ENCODE data around the gene B3GLCT.
A peak's percentile ranks its signal among the peaks of the same experiment; 100 is the strongest.
"Not testable (repeated sequence)": the region's sequence is repeated elsewhere in the genome, so short reads cannot be mapped to it uniquely, and the experiment has no call there.

B3GLCT gene

GRCh38 chr13:31167490-31167889, 32.3 kb upstream of the B3GLCT start:
- Histone ChIP-seq H3K27me3 (ENCODE audit: control insufficient read depth in 5 of 5, insufficient read depth in 4 of 5, low read length in 5 of 5) (no peaks in the 10 kb centered on the region), H3K9ac (ENCODE audit: low read length in 5 of 5) (no peak overlapping the region), H3K4me3 (ENCODE audit: low read depth in 1 of 5, low read length in 5 of 5) (no peak overlapping the region), H3K9me3 (ENCODE audit: control insufficient read depth in 5 of 5, low read length in 5 of 5) (no peaks in the 10 kb centered on the region), H3K36me3 (ENCODE audit: control insufficient read depth in 5 of 5, insufficient read depth in 5 of 5, low read length in 5 of 5) (no peaks in the 10 kb centered on the region), H3K27ac (ENCODE audit: low read depth, low read length) (no peak overlapping the region), H3K4me1 (ENCODE audit: control insufficient read depth in 5 of 5, insufficient read depth in 5 of 5, low read length in 5 of 5) (peaks cover 4 to 11% (median 7%) of the 10 kb centered on the region in 5 donors)

- Histone ChIP-seq H3K27ac (ENCODE audit: low read depth, low read length) (no peak overlapping the region), H3K9ac (ENCODE audit: low read length in 5 of 5) (no peak overlapping the region), H3K4me3 (ENCODE audit: low read depth in 1 of 5, low read length in 5 of 5) (no peak overlapping the region), H3K9me3 (ENCODE audit: control insufficient read depth in 5 of 5, low read length in 5 of 5) (no peaks in the 10 kb centered on the region), H3K27me3 (ENCODE audit: control insufficient read depth in 5 of 5, insufficient read depth in 4 of 5, low read length in 5 of 5) (no peaks in the 10 kb centered on the region), H3K4me1 (ENCODE audit: control insufficient read depth in 5 of 5, insufficient read depth in 5 of 5, low read length in 5 of 5) (peaks cover 0 to 10% (median 4%) of the 10 kb centered on the region in 5 donors), H3K36me3 (ENCODE audit: control insufficient read depth in 5 of 5, insufficient read depth in 5 of 5, low read length in 5 of 5) (no peaks in the 10 kb centered on the region)
Measured at GRCh38 chr13:31168166-31168565, 31.6 kb upstream of the B3GLCT start.

GRCh38 chr13:31168736-31169135, 31.0 kb upstream of the B3GLCT start:
- Histone ChIP-seq H3K9ac (ENCODE audit: low read length in 5 of 5) (no peak overlapping the region), H3K27me3 (ENCODE audit: control insufficient read depth in 5 of 5, insufficient read depth in 4 of 5, low read length in 5 of 5) (no peaks in the 10 kb centered on the region), H3K9me3 (ENCODE audit: control insufficient read depth in 5 of 5, low read length in 5 of 5) (no peaks in the 10 kb centered on the region), H3K36me3 (ENCODE audit: control insufficient read depth in 5 of 5, insufficient read depth in 5 of 5, low read length in 5 of 5) (no peaks in the 10 kb centered on the region), H3K4me1 (ENCODE audit: control insufficient read depth in 5 of 5, insufficient read depth in 5 of 5, low read length in 5 of 5) (peaks cover 0 to 9% (median 4%) of the 10 kb centered on the region in 5 donors), H3K27ac (ENCODE audit: low read depth, low read length) (no peak overlapping the region), H3K4me3 (ENCODE audit: low read depth in 1 of 5, low read length in 5 of 5) (no peak overlapping the region)

GRCh38 chr13:31172001-31172400, 27.8 kb upstream of the B3GLCT start:
- H3K27me3 ChIP-seq (ENCODE audit: control insufficient read depth in 5 of 5, insufficient read depth in 4 of 5, low read length in 5 of 5): no peaks in the 10 kb centered on the region

GRCh38 chr13:31172535-31172934, 27.2 kb upstream of the B3GLCT start:
- Histone ChIP-seq H3K9me3 (ENCODE audit: control insufficient read depth in 5 of 5, low read length in 5 of 5) (no peaks in the 10 kb centered on the region), H3K36me3 (ENCODE audit: control insufficient read depth in 5 of 5, insufficient read depth in 5 of 5, low read length in 5 of 5) (no peaks in the 10 kb centered on the region), H3K4me1 (ENCODE audit: control insufficient read depth in 5 of 5, insufficient read depth in 5 of 5, low read length in 5 of 5) (peaks cover 0 to 9% (median 4%) of the 10 kb centered on the region in 5 donors), H3K27ac (ENCODE audit: low read depth, low read length) (no peak overlapping the region), H3K9ac (ENCODE audit: low read length in 5 of 5) (no peak overlapping the region), H3K4me3 (ENCODE audit: low read depth in 1 of 5, low read length in 5 of 5) (no peak overlapping the region), H3K27me3 (ENCODE audit: control insufficient read depth in 5 of 5, insufficient read depth in 4 of 5, low read length in 5 of 5) (no peaks in the 10 kb centered on the region)

More at GRCh38 chr13:31172001-31172400, 27.8 kb upstream of the B3GLCT start:
- no peaks in the 10 kb centered on the region for H3K36me3 ChIP-seq (ENCODE audit: control insufficient read depth in 5 of 5, insufficient read depth in 5 of 5, low read length in 5 of 5)
- no peak overlapping the region for H3K4me3 ChIP-seq (ENCODE audit: low read depth in 1 of 5, low read length in 5 of 5)
- no peak overlapping the region for H3K27ac ChIP-seq (ENCODE audit: low read depth, low read length)
- H3K9ac ChIP-seq (ENCODE audit: low read length in 5 of 5): no peak overlapping the region
- no peaks in the 10 kb centered on the region for H3K9me3 ChIP-seq (ENCODE audit: control insufficient read depth in 5 of 5, low read length in 5 of 5)
- H3K4me1 ChIP-seq (ENCODE audit: control insufficient read depth in 5 of 5, insufficient read depth in 5 of 5, low read length in 5 of 5): peaks cover 0 to 9% (median 4%) of the 10 kb centered on the region in 5 donors

- H3K9ac ChIP-seq (ENCODE audit: low read length in 5 of 5): no peak overlapping the region
- no peak overlapping the region for H3K4me3 ChIP-seq (ENCODE audit: low read depth in 1 of 5, low read length in 5 of 5)
- H3K9me3 ChIP-seq (ENCODE audit: control insufficient read depth in 5 of 5, low read length in 5 of 5): no peaks in the 10 kb centered on the region
- H3K4me1 ChIP-seq (ENCODE audit: control insufficient read depth in 5 of 5, insufficient read depth in 5 of 5, low read length in 5 of 5): peaks cover 0 to 9% (median 4%) of the 10 kb centered on the region in 5 donors
- H3K27me3 ChIP-seq (ENCODE audit: control insufficient read depth in 5 of 5, insufficient read depth in 4 of 5, low read length in 5 of 5): no peaks in the 10 kb centered on the region
- H3K27ac ChIP-seq (ENCODE audit: low read depth, low read length): no peak overlapping the region
- H3K36me3 ChIP-seq (ENCODE audit: control insufficient read depth in 5 of 5, insufficient read depth in 5 of 5, low read length in 5 of 5): no peaks in the 10 kb centered on the region
Measured at GRCh38 chr13:31174018-31174417, 25.8 kb upstream of the B3GLCT start.

GRCh38 chr13:31175847-31176532, 23.8 kb upstream of the B3GLCT start:
- no peaks in the 10 kb centered on the region for H3K9me3 ChIP-seq (ENCODE audit: control insufficient read depth in 5 of 5, low read length in 5 of 5)
- H3K27me3 ChIP-seq (ENCODE audit: control insufficient read depth in 5 of 5, insufficient read depth in 4 of 5, low read length in 5 of 5): no peaks in the 10 kb centered on the region
- no peak overlapping the region for H3K27ac ChIP-seq (ENCODE audit: low read depth, low read length)
- H3K4me3 ChIP-seq (ENCODE audit: low read depth in 1 of 5, low read length in 5 of 5): no peak overlapping the region
- H3K4me1 ChIP-seq (ENCODE audit: control insufficient read depth in 5 of 5, insufficient read depth in 5 of 5, low read length in 5 of 5): peaks cover 0 to 9% (median 4%) of the 10 kb centered on the region in 5 donors
- peak overlapping the region in 1 of 5 donors; percentile 40 for H3K9ac ChIP-seq (ENCODE audit: low read length in 5 of 5)
- no peaks in the 10 kb centered on the region for H3K36me3 ChIP-seq (ENCODE audit: control insufficient read depth in 5 of 5, insufficient read depth in 5 of 5, low read length in 5 of 5)

GRCh38 chr13:31177813-31178495, 21.8 kb upstream of the B3GLCT start:
- H3K27me3 ChIP-seq (ENCODE audit: control insufficient read depth in 5 of 5, insufficient read depth in 4 of 5, low read length in 5 of 5); H3K27ac ChIP-seq (ENCODE audit: low read depth, low read length): not testable (repeated sequence)

GRCh38 chr13:31179241-31179640, 20.5 kb upstream of the B3GLCT start:
- no peaks in the 10 kb centered on the region for H3K9me3 ChIP-seq (ENCODE audit: control insufficient read depth in 5 of 5, low read length in 5 of 5)
- H3K4me1 ChIP-seq (ENCODE audit: control insufficient read depth in 5 of 5, insufficient read depth in 5 of 5, low read length in 5 of 5): no peaks in the 10 kb centered on the region
- no peaks in the 10 kb centered on the region for H3K36me3 ChIP-seq (ENCODE audit: control insufficient read depth in 5 of 5, insufficient read depth in 5 of 5, low read length in 5 of 5)
- no peak overlapping the region for H3K27ac ChIP-seq (ENCODE audit: low read depth, low read length)
- no peaks in the 10 kb centered on the region for H3K27me3 ChIP-seq (ENCODE audit: control insufficient read depth in 5 of 5, insufficient read depth in 4 of 5, low read length in 5 of 5)
- no peak overlapping the region for H3K4me3 ChIP-seq (ENCODE audit: low read depth in 1 of 5, low read length in 5 of 5)
- no peak overlapping the region for H3K9ac ChIP-seq (ENCODE audit: low read length in 5 of 5)

More at GRCh38 chr13:31177813-31178495, 21.8 kb upstream of the B3GLCT start:
- H3K9ac ChIP-seq (ENCODE audit: low read length in 5 of 5); H3K4me1 ChIP-seq (ENCODE audit: control insufficient read depth in 5 of 5, insufficient read depth in 5 of 5, low read length in 5 of 5); H3K36me3 ChIP-seq (ENCODE audit: control insufficient read depth in 5 of 5, insufficient read depth in 5 of 5, low read length in 5 of 5); H3K9me3 ChIP-seq (ENCODE audit: control insufficient read depth in 5 of 5, low read length in 5 of 5); H3K4me3 ChIP-seq (ENCODE audit: low read depth in 1 of 5, low read length in 5 of 5): not testable (repeated sequence)

- Histone ChIP-seq H3K36me3 (ENCODE audit: control insufficient read depth in 5 of 5, insufficient read depth in 5 of 5, low read length in 5 of 5) (no peaks in the 10 kb centered on the region), H3K4me3 (ENCODE audit: low read depth in 1 of 5, low read length in 5 of 5) (no peak overlapping the region), H3K9me3 (ENCODE audit: control insufficient read depth in 5 of 5, low read length in 5 of 5) (no peaks in the 10 kb centered on the region), H3K27me3 (ENCODE audit: control insufficient read depth in 5 of 5, insufficient read depth in 4 of 5, low read length in 5 of 5) (no peaks in the 10 kb centered on the region), H3K4me1 (ENCODE audit: control insufficient read depth in 5 of 5, insufficient read depth in 5 of 5, low read length in 5 of 5) (no peaks in the 10 kb centered on the region), H3K27ac (ENCODE audit: low read depth, low read length) (no peak overlapping the region), H3K9ac (ENCODE audit: low read length in 5 of 5) (no peak overlapping the region)
Measured at GRCh38 chr13:31179754-31180153, 20.0 kb upstream of the B3GLCT start.

Data from subcutaneous abdominal adipose tissue (tissue), 5 donors.